Fibroblast of peridontal ligament (primary cell): ENCODE measurements around the gene RER1.

Source experiments
- DNase-seq: peaks from one replicate; pipeline ENCODE4 v3.0.0-alpha.2; 2010; ENCODE audit errors: extremely low read depth

Gene RER1

GRCh38 chr1:2391041-2391930 lies at the start of gene RER1, which contains the start of gene MORN1:
TSS of gene RER1 (plus strand) at chr1:2391841. CDS start at chr1:2395791, 3,950 bp downstream.
TSS of gene MORN1 (minus strand) at chr1:2391554. CDS start at chr1:2391533, 21 bp downstream.
- DNase-seq, result peak; percentile 97

- no peak for DNase-seq
Measured at GRCh38 chr1:2342384-2343022, 49.1 kb upstream of the RER1 start.

GRCh38 chr1:2343023-2343935 lies 48.4 kb upstream of the RER1 start:
- no peak for DNase-seq

GRCh38 chr1:2344121-2344681 lies 47.4 kb upstream of the RER1 start:
- no peak for DNase-seq

GRCh38 chr1:2344744-2345296 lies 46.8 kb upstream of the RER1 start:
- no peak for DNase-seq

- no peak for DNase-seq
Measured at GRCh38 chr1:2345297-2346075, 46.2 kb upstream of the RER1 start.

GRCh38 chr1:2346691-2347408 lies 44.8 kb upstream of the RER1 start:
- no peak for DNase-seq

- DNase-seq, result no peak
Measured at GRCh38 chr1:2347409-2347785, 44.2 kb upstream of the RER1 start.

GRCh38 chr1:2347896-2348295 lies 43.7 kb upstream of the RER1 start:
- DNase-seq, result no peak

GRCh38 chr1:2348346-2349325 lies 43.0 kb upstream of the RER1 start:
- DNase-seq, result no peak

GRCh38 chr1:2349806-2350205 lies 41.8 kb upstream of the RER1 start:
- no peak for DNase-seq

GRCh38 chr1:2350501-2350900 lies 41.1 kb upstream of the RER1 start:
- DNase-seq, result no peak

- no peak for DNase-seq
Measured at GRCh38 chr1:2350911-2351655, 40.6 kb upstream of the RER1 start.

- no peak for DNase-seq
Measured at GRCh38 chr1:2351723-2352122, 39.9 kb upstream of the RER1 start.

GRCh38 chr1:2352341-2352896 lies 39.2 kb upstream of the RER1 start:
- DNase-seq, result no peak

- no peak for DNase-seq
Measured at GRCh38 chr1:2352897-2353550, 38.6 kb upstream of the RER1 start.
